Fibroblast of pulmonary artery (primary cell): ENCODE results near the gene SLC38A7.

ENCODE experiments used
- DNase-seq: peaks from one replicate; pipeline ENCODE4 v3.0.0-alpha.2; 2010; ENCODE audit warnings: low read depth
- H3K4me3 ChIP-seq: replicated peaks from 2 replicates; pipeline ENCODE4 v1.5.1; 2011; ENCODE audit warnings: low read depth, mild to moderate bottlenecking, control low read depth, low read length, moderate library complexity
- TF ChIP-seq, protein P1 (sequence below): IDR thresholded peaks from 2 replicates; pipeline ENCODE4 v1.5.1; 2011; ENCODE audit warnings: mild to moderate bottlenecking, control low read depth, low read length, inconsistent platforms; ENCODE audit errors: missing control alignments

SLC38A7 gene

DNA sequence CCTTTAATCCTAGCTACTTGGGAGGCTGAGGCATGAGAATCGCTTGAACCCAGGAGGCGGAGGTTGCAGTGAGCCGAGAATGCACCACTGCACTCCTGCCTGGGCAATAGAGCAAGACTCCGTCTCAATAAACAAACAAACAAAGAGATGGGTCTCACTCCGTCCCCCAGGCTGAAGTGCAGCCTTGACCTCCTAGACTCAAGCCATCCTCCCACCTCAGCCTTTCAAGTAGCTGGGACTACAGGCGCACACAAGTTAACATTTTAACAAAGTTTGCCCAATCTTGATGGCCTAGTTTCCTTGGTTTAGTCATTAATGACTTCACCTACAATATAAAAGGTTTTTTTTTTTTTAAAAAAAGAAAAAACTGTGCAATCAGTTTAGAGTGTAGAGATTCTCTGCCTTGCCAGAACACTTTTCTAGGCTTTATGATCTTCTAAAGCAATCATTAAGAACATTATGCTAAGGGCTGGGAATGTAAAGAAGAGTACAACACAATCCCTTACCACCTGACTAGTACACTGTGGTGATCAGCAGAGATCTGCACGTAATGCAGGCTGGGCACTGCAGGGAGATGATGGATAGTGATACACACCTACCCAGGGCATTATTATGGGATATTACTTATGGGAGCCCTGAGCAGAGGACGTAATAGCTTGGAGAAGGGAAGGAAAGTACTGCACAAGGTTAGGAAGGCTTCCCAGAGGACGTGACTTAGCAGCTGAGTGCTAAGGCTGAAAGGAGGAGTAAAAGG lies 42.6 kb upstream of the SLC38A7 start:
- DNase-seq, result no peak
- no peak overlapping the region for H3K4me3 ChIP-seq
- TF ChIP-seq, protein P1, sequence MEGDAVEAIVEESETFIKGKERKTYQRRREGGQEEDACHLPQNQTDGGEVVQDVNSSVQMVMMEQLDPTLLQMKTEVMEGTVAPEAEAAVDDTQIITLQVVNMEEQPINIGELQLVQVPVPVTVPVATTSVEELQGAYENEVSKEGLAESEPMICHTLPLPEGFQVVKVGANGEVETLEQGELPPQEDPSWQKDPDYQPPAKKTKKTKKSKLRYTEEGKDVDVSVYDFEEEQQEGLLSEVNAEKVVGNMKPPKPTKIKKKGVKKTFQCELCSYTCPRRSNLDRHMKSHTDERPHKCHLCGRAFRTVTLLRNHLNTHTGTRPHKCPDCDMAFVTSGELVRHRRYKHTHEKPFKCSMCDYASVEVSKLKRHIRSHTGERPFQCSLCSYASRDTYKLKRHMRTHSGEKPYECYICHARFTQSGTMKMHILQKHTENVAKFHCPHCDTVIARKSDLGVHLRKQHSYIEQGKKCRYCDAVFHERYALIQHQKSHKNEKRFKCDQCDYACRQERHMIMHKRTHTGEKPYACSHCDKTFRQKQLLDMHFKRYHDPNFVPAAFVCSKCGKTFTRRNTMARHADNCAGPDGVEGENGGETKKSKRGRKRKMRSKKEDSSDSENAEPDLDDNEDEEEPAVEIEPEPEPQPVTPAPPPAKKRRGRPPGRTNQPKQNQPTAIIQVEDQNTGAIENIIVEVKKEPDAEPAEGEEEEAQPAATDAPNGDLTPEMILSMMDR, result no peak

DNA sequence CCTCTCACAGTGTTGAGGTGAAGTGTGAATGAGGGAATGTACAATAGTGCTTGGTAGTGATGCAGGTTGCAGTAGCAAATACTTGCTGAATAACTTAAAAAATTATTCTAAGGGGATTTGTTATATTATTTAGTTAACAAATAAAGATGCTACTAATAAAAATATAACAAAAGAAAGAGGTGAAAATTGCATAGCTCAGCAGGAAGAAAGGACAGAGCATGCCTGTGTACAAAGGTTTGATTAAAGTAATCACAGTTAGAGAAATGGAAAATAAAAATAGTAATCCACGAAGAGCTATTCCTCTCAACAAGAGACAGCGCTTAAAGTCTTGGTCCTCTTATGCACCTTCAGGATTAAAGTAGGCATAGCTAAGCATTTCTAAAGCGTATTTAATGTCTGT lies 38.5 kb upstream of the SLC38A7 start:
- DNase-seq, result no peak
- TF ChIP-seq, protein P1, result no peak
- no peak overlapping the region for H3K4me3 ChIP-seq

DNA sequence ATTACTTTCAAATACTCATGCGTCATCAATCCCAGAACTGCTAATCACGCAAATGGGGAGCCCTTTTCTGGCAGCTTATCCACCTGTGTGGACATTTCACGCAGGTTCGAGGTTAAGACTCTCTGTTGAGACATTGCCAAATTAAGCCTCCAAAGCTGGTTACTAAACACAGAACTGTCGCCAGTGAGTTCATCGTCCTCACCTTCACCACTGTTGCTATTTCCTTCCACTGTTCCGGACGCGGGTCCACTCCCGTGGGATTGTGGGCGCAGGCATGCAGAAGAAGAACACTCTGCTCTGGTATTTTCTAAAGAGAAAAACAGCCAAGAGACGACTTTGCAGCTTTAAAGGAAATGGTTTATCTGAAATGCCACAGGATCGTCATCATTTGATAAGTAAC lies 33.4 kb upstream of the SLC38A7 start:
- TF ChIP-seq, protein P1, result no peak
- H3K4me3 ChIP-seq, result no peak overlapping the region
- no peak for DNase-seq

DNA sequence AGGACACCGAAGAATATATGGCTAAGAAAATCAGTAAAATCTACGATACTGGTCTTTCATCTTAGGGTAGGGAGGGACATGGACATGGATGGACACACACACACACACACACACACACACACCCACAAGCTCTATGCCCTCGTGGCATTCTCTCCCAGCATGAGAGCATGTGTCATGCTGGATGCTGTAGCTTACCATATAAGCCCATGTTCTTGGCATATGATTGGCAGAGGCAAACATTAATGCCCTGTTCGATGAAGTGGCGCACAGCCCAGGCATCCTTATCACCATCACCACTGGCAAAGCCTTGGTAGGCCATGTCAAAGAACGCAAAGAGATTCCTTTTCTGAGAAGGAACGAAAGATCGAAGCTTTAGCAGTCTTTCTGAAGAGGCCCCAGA lies 31.9 kb upstream of the SLC38A7 start:
- TF ChIP-seq, protein P1, result no peak
- DNase-seq, result no peak
- H3K4me3 ChIP-seq, result no peak overlapping the region

DNA sequence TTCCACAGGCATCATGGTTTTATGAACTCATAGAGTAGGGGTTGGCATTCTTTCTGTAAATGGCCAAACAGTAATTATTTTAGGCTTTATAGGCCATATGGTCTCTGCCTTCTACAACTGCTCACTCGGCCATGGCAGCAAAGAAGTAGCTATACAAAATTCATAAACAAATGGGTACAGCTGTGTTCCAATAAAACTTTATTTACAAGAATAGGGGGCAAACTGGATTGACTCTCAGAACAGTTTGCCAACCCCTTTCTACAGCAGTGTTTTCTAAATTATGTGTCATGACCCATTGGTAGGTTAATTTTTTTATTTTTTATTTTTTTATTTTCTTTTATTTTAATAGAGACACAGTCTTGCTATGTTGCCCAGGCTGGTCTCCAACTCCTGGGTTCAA lies 29.2 kb upstream of the SLC38A7 start:
- no peak for DNase-seq
- no peak overlapping the region for H3K4me3 ChIP-seq
- TF ChIP-seq, protein P1, result no peak

DNA sequence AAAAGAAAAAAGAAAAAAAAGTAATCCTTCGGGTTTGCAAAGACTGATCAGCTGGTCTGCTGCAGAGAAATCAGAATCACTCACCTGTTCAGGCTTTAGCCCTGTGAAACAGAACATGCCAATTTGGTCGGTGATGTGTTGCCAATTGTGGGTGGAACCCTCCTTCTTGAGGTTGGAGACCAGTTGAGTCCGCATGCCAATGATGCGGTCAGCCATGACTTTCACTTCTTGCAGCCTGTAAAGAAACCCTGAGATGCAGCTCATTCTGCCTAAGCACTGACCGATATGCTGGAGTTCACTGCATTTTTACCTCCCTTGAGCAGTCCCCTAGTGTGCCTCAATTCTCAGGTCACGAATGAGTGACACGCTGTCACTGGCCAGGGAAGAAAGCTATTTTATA lies 24.8 kb upstream of the SLC38A7 start:
- DNase-seq, result no peak
- TF ChIP-seq, protein P1, result no peak
- H3K4me3 ChIP-seq, result no peak overlapping the region

DNA sequence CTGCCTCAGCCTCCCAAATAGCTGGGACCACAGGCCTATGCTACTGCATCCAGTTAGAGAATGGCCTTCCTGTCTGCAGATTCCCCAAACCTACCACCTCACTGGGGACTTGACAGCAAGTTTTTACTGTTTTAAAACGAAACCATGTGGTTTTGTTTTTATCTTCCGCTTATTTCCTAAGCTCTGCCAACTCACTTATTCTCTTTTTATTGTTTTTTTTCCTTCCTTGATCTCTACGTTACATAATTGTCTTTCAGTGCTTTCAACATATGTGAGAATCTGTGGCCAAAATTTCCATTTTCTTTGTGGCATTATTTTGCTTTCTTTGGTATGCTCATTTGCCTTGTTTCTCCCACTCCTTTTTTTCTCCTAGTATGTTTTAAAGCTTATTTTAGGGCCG lies 14.6 kb upstream of the SLC38A7 start:
- H3K4me3 ChIP-seq, result no peak overlapping the region
- TF ChIP-seq, protein P1, result no peak
- DNase-seq, result no peak
